ENCODE results near the gene MRPL21. TPM values are rescaled to one million over a fixed set of nuclear protein-coding genes. Genes with fewer than 3 reads are reported as not detected.

Gene MRPL21
- total and polyA plus RNA-seq, 4 donors, result 27.0 to 101 (median 58.3) TPM

GRCh38 chr11:68927280-68928135 is 23.9 kb upstream of the MRPL21 start:
- H3K27ac ChIP-seq (ENCODE audit: low read depth in 1 of 2, low read length in 1 of 2), result no peak overlapping the region
- peak; percentile 62 for ATAC-seq (ENCODE audit: insufficient read depth, low FRiP score)

GRCh38 chr11:68925611-68926010 is 22.0 kb upstream of the MRPL21 start:
- Histone ChIP-seq H3K27ac (ENCODE audit: low read depth in 1 of 2, low read length in 1 of 2) (no peak overlapping the region), H3K9ac (ENCODE audit: insufficient read depth in 1 of 2, low read length in 2 of 2) (no peak overlapping the region), H3K27me3 (ENCODE audit: control insufficient read depth in 3 of 3, insufficient read depth in 3 of 3, low read length in 2 of 3) (no peaks in the 10 kb centered on the region), H3K4me1 (ENCODE audit: control insufficient read depth in 5 of 5, insufficient read depth in 5 of 5, low read length in 5 of 5) (peaks cover 0 to 16% (median 3%) of the 10 kb centered on the region in 5 donors), H3K4me3 (no peak overlapping the region), H3K36me3 (ENCODE audit: control insufficient read depth in 4 of 4, insufficient read depth in 4 of 4, low read length in 4 of 4) (peaks cover 19 to 40% (median 31%) of the 10 kb centered on the region in 4 donors), H3K9me3 (ENCODE audit: control insufficient read depth in 4 of 4, insufficient read depth in 3 of 4, low read length in 3 of 4) (peaks cover 0 to 8% (median 3%) of the 10 kb centered on the region in 4 donors)
- DNase-seq (peak in 1 of 3 donors; percentile 10), ATAC-seq (ENCODE audit: insufficient read depth, low FRiP score) (no peak)
- no peak for TF ChIP-seq CTCF (IDR thresholded peaks at IDR 0.05; ENCODE audit: control extremely low read depth, extremely low read depth)
- WGBS, 2 donors, result 81 to 87% methylated on average over 3 of the region's 3 CpGs

More at GRCh38 chr11:68927280-68928135, 23.9 kb upstream of the MRPL21 start:
- Histone ChIP-seq H3K9me3 (ENCODE audit: control insufficient read depth in 4 of 4, insufficient read depth in 3 of 4, low read length in 3 of 4) (peaks cover 0 to 8% (median 3%) of the 10 kb centered on the region in 4 donors), H3K27me3 (ENCODE audit: control insufficient read depth in 3 of 3, insufficient read depth in 3 of 3, low read length in 2 of 3) (no peaks in the 10 kb centered on the region), H3K9ac (ENCODE audit: insufficient read depth in 1 of 2, low read length in 2 of 2) (peak overlapping the region in 1 of 2 donors; percentile 33), H3K4me1 (ENCODE audit: control insufficient read depth in 5 of 5, insufficient read depth in 5 of 5, low read length in 5 of 5) (peaks cover 0 to 16% (median 3%) of the 10 kb centered on the region in 5 donors), H3K36me3 (ENCODE audit: control insufficient read depth in 4 of 4, insufficient read depth in 4 of 4, low read length in 4 of 4) (peaks cover 19 to 44% (median 28%) of the 10 kb centered on the region in 4 donors), H3K4me3 (no peak overlapping the region)
- 53 to 69% methylated on average over 12 of the region's 12 CpGs for WGBS, 2 donors
- no peak for TF ChIP-seq CTCF (IDR thresholded peaks at IDR 0.05; ENCODE audit: control extremely low read depth, extremely low read depth)
- DNase-seq, result peak; percentile 62 to 86 (median 85)

GRCh38 chr11:68924073-68924925 is 20.7 kb upstream of the MRPL21 start:
- Histone ChIP-seq H3K9me3 (ENCODE audit: control insufficient read depth in 4 of 4, insufficient read depth in 3 of 4, low read length in 3 of 4) (peaks cover 0 to 8% (median 3%) of the 10 kb centered on the region in 4 donors), H3K36me3 (ENCODE audit: control insufficient read depth in 4 of 4, insufficient read depth in 4 of 4, low read length in 4 of 4) (peaks cover 11 to 31% (median 28%) of the 10 kb centered on the region in 4 donors), H3K4me3 (no peak overlapping the region), H3K27ac (ENCODE audit: low read depth in 1 of 2, low read length in 1 of 2) (no peak overlapping the region), H3K9ac (ENCODE audit: insufficient read depth in 1 of 2, low read length in 2 of 2) (no peak overlapping the region), H3K4me1 (ENCODE audit: control insufficient read depth in 5 of 5, insufficient read depth in 5 of 5, low read length in 5 of 5) (peaks cover 0 to 16% (median 3%) of the 10 kb centered on the region in 5 donors), H3K27me3 (ENCODE audit: control insufficient read depth in 3 of 3, insufficient read depth in 3 of 3, low read length in 2 of 3) (no peaks in the 10 kb centered on the region)
- no peak for TF ChIP-seq CTCF (IDR thresholded peaks at IDR 0.05; ENCODE audit: control extremely low read depth, extremely low read depth)
- DNase-seq (no peak), ATAC-seq (ENCODE audit: insufficient read depth, low FRiP score) (no peak)
- 89 to 91% methylated on average over 10 of the region's 10 CpGs for whole genome bisulfite sequencing, 2 donors

Measured in lung (tissue), 12 donors.